Inferior parietal cortex (tissue), 1 donor: Measurements from ENCODE around the gene NDUFS5.
"Not testable (repeated sequence)": the region's sequence is repeated elsewhere in the genome, so short reads cannot be mapped to it uniquely, and the experiment has no call there.

Experiments
- DNase-seq: peaks from one replicate; pipeline ENCODE4 v3.0.0-alpha.2; 2016; ENCODE audit errors: extremely low spot score

NDUFS5 gene

DNA sequence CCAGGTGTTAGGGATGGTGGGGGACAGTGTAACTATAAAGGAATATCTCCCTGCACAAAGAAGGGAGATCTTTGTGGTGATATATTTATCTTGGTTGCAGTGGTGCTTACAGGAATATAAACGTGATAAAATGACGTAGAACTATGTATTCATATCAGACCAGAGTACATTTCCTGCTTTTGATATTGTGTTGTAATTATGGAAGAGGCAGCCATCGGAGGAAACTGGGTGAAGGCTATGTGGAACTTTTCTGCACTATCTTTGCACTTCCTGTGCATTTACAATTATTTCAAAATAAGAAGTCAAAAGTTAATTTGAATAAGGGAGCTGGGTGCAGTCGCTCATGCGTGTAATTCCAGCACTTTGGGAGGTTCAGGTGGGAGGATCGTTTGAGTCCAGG is 37.6 kb downstream of the NDUFS5 start:
- DNase-seq = no peak

DNA sequence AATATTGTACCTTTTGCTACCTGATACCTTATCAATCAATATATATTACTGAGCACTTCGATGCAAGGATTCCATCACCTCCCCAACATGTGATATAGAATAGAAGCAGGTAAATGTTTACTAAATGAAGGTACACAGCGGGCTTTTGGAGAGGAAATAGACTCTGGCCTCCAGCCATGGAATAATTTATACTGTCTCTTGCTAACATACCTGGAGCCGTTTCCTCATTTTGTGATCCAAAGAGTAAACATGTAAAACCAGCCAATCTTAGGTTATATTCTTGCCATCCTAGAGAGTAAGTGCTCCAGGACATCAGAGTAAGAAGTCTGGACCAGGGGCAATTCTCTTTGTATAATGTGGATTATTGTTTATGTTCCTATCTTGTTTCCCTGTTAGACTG is 39.4 kb downstream of the NDUFS5 start:
- no peak for DNase-seq

DNA sequence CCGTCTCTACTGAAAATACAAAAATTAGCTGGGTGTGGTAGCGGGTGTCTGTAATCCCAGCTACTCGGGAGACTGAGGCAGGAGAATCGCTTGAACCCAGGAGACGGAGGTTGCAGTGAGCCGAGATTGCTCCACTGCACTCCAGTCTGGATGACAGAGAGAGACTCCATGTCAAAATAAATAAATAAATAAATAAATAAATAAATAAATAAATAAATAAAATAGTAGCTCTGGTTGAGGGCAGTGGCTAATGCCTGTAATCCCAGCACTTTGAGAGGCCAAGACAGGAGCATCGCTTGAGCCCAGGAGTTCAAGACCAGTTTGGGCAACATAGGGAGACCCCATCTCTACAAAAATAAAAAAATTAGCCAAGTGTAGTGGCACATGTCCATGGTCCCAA is 42.1 kb downstream of the NDUFS5 start:
- DNase-seq = not testable (repeated sequence)

DNA sequence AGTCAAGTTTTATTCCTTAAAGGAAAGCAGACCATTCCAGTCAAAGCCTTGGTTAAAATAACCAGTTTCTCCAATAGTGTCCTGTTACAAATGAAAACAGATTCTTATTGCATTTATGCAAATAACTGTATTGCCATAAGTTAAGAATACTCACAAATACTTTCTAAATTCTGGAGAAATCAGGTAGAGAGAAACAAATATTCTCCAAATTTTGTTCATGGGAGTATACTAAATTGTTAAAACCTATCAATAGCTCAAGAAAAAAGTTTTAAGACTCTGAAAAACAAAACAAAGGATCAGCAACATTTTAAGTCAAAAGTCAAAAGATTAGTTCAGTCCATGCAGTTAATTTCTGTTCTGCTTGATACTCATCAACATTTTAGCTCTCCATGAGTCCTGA is 45.4 kb downstream of the NDUFS5 start:
- DNase-seq = not testable (repeated sequence)

DNA sequence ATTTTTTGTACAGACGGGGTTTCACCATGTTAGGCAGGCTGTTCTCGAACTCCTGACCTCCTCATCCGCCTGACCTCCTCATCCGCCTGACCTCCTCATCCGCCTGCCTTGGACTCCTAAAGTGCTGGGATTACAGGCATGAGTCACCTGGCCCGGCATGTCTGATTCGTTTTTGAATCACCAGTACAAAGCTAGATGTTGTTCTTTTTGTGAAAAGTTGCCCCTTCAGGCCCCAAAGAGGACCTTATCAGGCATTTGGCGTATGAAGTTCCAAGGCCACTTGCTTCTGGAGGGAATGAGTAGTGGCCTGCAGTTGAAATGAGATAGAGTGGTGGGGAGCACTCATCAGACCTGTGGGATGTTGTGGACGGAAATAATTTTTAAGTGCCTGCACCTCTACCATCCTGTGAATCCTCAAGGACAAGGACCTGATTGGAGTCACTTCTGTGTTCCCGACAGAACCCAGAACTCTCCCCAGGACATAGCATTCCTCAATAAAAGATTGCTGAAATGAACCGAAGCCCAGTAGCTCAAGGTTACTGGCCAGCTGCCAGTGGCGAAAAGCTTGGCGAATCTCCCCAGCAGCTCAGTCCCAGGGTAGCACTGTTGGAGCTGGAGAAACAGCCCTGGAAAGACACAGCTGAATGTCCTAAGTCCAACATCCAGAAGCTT is 50.1 kb downstream of the NDUFS5 start:
- no peak for DNase-seq

DNA sequence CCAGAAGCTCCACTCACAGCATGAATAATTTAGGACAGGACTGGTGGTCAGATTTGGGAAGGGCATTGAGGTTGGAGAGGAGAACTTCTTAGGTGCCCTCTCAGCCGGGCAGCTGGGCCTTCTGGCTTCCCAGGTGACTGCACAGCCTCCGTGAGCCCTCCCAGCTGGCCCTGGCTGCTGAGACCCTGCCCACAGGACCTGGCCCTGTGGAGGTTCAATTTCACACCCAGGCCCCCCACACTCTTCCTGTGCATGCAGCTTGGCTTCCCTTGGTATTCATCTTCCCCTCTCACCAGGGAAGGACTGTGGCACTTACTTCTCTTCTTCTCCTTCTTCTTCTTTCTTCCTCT is 50.6 kb downstream of the NDUFS5 start:
- DNase-seq = no peak

DNA sequence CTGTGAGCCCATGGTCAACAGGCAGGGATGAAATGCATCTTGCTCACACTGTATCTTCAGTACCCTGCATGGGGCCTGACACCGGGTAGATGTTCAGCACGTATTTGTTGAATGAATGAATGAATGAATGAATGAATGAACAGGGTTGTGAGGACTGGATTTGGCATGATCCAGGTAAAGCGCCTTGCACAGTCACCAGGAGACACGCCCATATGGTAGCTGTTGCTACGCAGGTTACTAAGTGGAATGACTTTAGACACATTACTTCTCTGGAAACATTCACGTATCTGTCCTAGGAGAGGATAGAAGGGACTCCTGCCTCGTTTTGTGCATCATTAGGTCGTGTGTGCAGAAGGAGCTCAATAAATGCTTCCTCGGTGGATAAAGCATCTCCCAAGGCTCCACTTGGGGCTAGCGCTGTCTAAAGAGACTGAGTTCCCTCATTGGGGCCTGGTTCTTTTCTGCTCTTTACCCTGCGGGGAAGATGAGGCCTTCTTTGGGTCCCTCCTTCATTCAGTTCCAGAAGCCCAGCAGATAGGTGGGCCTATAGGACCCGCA is 54.2 kb downstream of the NDUFS5 start:
- no peak for DNase-seq

DNA sequence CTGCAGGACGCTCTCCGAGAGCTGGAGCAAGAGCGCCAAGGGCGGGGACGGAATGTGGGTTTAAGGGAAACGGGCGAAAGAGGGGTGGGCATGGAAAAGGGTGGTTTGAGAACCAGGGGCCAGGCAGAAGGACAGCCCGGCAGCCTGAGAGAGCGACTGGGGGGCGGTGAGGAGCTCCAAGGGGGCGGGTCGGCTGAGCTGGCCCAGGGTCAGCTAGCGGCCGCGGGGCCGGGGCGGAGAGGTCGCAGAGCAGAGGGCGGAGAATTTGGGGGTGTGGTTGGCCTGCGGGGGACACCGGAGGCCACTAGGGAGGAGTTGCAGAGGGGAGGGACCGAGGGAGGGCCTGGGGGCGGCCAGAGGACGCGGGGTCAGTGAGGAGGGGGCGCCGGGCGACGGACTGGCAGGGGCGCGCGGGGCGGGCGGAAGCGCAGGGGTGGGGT is 54.7 kb downstream of the NDUFS5 start:
- DNase-seq = no peak

DNA sequence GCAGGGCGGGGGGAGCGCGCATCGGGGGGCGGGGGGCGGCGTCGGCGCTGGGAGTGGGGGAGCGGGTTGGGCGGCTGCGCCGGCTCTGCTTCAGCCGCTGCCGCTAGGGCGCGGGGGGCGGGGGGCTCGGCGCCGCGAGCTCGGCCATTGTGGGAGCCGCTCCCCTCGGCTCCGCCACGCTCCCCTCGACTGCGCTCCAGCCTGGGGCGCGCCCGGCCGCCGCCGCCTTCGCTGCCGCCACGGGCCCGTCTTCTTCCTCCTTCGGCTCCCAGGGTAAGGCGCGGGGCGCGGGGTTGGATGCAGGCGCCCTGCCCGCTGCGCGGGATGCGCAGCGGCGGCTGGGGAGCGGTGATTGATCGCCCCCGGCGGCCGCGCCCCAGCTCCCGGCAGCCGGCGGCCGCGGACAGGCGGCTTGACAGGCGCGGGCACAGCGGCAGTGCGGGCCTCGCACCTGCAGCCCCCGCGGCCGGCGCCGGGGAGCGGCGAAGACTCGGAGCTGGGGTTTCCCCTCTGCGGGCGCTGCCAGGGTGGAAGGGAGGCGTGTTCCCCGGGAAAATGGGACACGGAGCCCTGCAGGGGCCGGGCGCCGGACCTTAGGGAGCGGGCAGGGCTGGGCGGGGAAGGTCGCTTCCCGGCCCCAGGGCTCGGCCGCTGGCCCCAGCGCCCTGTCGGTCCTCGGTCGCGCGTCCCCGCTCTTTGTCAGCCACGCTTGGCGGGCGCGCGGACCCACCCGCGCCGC is 55.3 kb downstream of the NDUFS5 start:
- no peak for DNase-seq

DNA sequence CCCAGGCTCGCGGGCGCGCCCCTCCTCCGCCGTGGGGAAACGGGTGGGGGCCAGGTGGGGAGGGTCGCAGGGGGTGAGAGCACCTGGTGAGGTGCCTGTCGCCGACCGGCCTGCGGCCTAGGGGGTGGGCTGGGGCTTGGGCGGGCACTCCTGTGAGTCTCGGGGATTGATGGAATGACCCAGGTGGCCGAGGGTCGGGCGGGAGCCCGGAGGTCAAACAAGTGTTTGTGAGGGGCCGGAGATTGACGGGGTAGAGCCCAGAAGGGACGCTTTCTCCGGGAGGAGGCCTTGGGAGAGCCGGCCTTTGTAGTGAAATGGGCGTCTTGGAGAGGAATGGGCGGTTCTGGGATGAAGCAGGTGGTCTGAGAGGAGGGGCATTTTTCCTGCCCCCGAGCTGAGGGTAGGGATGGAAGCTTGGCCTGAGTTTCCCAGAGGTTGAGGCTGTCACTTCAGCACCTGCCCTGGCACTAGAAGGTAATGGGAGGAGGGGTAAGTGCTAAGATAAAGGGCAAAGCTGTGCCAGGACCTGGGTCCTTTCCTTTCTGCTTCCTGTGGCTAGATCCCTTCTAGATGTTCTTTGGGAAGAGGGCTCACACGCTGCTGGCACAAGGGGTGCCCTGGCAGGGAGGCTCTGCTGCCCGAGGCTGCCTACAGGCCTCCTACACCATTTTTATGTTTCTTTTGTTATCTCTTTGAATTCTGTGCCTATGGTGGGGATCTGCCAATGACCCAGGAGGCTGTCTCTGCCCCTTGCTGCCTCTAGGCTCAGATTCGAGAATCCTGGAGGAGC is 56.1 kb downstream of the NDUFS5 start:
- peak; percentile 11 for DNase-seq

DNA sequence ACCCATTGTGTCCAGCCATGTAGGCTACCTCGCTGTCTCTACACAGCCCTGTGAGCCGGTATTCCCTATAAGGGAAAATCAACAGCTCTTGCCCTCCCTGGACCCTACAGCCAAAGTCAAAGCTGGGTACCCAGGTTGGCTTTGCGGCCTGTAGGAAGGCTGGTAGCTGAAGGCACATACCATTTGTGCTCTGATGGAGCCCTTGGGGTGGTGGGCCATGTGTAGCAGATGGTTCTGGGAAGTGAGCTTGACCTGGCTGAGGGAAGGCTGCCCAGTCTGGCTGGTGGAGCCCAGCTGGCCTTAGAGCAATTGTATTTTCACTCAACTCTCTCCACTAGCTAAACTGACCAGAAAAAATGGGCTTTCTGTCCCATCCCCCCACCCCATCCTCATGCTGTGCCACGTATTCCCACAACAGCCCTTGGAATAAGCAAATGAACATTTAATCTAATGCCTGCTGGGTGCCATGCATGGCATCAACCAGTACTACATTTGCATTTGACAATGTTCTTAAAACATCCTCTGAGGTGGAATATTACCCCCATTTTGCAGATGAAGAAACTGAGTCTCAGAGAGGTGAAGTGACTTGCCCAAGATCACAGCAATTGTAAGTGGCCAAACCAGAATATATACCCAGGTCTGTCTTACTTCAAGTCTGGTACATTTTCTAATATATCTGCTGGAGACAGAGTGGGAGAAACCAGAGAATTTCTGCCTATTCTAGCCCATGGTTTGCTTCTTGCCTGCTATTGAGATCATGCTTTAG is 56.8 kb downstream of the NDUFS5 start:
- peak; percentile 8 for DNase-seq

DNA sequence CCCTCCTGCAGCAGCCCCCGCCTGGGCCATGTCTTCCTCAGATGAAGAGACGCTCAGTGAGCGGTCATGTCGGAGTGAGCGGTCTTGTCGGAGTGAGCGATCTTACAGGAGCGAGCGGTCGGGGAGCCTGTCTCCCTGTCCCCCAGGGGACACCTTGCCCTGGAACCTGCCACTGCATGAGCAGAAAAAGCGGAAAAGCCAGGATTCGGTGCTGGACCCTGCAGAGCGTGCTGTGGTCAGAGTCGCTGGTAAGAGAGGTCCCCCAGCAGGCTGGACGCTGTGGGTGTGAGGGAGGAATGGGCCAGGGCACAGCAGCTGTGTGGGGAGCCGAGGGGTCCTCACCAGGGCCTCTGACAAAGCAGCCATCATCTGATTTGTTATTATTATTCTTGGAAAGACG is 58.0 kb downstream of the NDUFS5 start:
- DNase-seq = no peak
